Breast epithelium (tissue), 3 donors: ENCODE results near the gene CADPS2.

ENCODE experiments used
- CTCF ChIP-seq, 3 donors: fragments of 450-650 bp; IDR thresholded peaks; one replicate each; pipeline ENCODE4 v1.5.1; 2016 to 2017; ENCODE audit warnings: antibody characterized with exemption in 3 of 3, mild to moderate bottlenecking in 3 of 3, moderate library complexity in 3 of 3
- POLR2A ChIP-seq: fragments of 450-650 bp; IDR thresholded peaks from one replicate; pipeline ENCODE4 v1.6.1; 2016; ENCODE audit warnings: antibody characterized with exemption, mild to moderate bottlenecking, moderate library complexity
- POLR2AphosphoS5 ChIP-seq, 3 donors: sonication (generic); formaldehyde crosslinking; IDR thresholded peaks; one replicate each; pipeline ENCODE4 v1.6.1; 2017; ENCODE audit warnings: antibody characterized with exemption in 3 of 3

DNA sequence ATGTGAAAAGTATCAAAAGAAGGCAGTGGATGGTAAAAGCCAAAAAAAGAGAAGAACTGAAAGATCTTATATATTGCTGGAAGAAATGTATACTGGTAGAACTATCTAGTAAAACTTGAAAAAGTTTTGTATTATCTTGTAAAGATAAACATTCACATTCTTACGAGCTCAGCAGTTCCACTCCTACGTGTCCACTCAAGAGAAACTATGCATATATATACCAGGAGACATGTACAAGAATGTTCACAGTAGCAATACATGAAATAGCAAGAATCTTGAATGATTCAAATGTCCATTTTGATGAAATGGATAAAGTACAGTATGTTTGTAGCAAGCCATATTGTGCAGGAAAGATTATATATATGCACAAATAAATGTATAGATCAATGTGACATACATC is 342.4 kb downstream of the CADPS2 start:
- no peak for TF ChIP-seq CTCF (IDR thresholded peaks at IDR 0.05)
- no peak for TF ChIP-seq POLR2AphosphoS5 (IDR thresholded peaks at IDR 0.05)
- no peak for TF ChIP-seq POLR2A
